Kidney (tissue), 14 donors: ENCODE results near the gene NDUFS6. TPM values are rescaled to one million over a fixed set of nuclear protein-coding genes. Genes with fewer than 3 reads are reported as not detected.

Source experiments
- DNase-seq, 5 donors: peaks; one replicate each; pipeline ENCODE4 v3.0.0-alpha.2; 2013 to 2020
- FAIRE-seq: peaks from 2 replicates; lab custom pipeline; 2012; peaks lifted over from hg19 to GRCh38; lab: Jason Lieb, UNC
- H3K27ac ChIP-seq, 2 donors: one replicate each; pipeline ENCODE4 v1.7.0; 2013; ENCODE audit warnings: low read depth in 2 of 2, low read length in 2 of 2, inconsistent platforms in 1 of 2
- H3K27me3 ChIP-seq: one replicate; pipeline ENCODE4 v1.7.1; 2013; ENCODE audit warnings: low read length, inconsistent platforms; ENCODE audit not compliant: control insufficient read depth, insufficient read depth
- H3K36me3 ChIP-seq, 3 donors: one replicate each; pipeline versions ENCODE4 v1.7.0 to v1.7.1; 2013; ENCODE audit warnings: low read length in 3 of 3, control low read depth in 1 of 3, inconsistent platforms in 1 of 3; ENCODE audit not compliant: insufficient read depth in 3 of 3, control insufficient read depth in 2 of 3
- H3K4me1 ChIP-seq, 3 donors: one replicate each; pipeline versions ENCODE4 v1.7.0 to v1.7.1; 2013; ENCODE audit warnings: low read length in 3 of 3, inconsistent platforms in 1 of 3, low read depth in 1 of 3; ENCODE audit not compliant: control insufficient read depth in 2 of 3, insufficient read depth in 2 of 3
- H3K4me3 ChIP-seq, 3 donors: one replicate each; pipeline versions ENCODE4 v1.7.0 to v1.8.1; 2013; ENCODE audit warnings: low read length in 3 of 3, control low read depth in 1 of 3, inconsistent platforms in 1 of 3
- H3K9ac ChIP-seq, 3 donors: one replicate each; pipeline versions ENCODE4 v1.7.0 to v1.7.1; 2013; ENCODE audit warnings: low read length in 3 of 3, control low read depth in 1 of 3, inconsistent platforms in 1 of 3
- H3K9me3 ChIP-seq, 3 donors: one replicate each; pipeline versions ENCODE4 v1.7.0 to v1.7.1; 2013; ENCODE audit warnings: low read length in 3 of 3, control low read depth in 1 of 3, inconsistent platforms in 1 of 3; ENCODE audit not compliant: control insufficient read depth in 2 of 3, insufficient read depth in 1 of 3
- intact Hi-C: fragments of 100-400 bp; cut with DNase I; formaldehyde crosslinking; loops from one replicate; pipeline ENCODE4 v1.11.1; 2022
- polyA plus RNA-seq: library from polyadenylated mRNA; stranded (reverse); fragments of 350-450 nt; fragmentation: Illumina TruSeq; extraction: RNeasy Lipid Tissue Mini Kit (QIAGEN cat#74804); gene quantifications from one replicate; pipeline ENCODE4 v1.2.3, GENCODE V29; 2014; ENCODE audit warnings: low read depth, low replicate concordance; ENCODE audit not compliant: insufficient read depth
- total RNA-seq: library from RNA; stranded (reverse); fragmentation: NEBNext Ultra II Directional; extraction: Animal tissue kit (Norgen Biotek cat#: 25700); gene quantifications from one replicate; pipeline ENCODE4 v1.2.1, GENCODE V29; 2021
- TF ChIP-seq, protein P1 (sequence below): IDR thresholded peaks from 3 replicates; pipeline ENCODE4 v1.5.1; 2012; ENCODE audit warnings: mild to moderate bottlenecking, moderate library complexity, borderline replicate concordance; ENCODE audit not compliant: insufficient read depth; ENCODE audit errors: extremely low read depth
- donor health status: control.
- donor health status: control.
- donor health status: control.
- donor health status: control.
- donor health status: control.
- donor health status: DM: yes; HTN: yes; CAD: no.
- donor health status: Normal renal cell carcinoma (clear cell type).

Gene NDUFS6
- total and polyA plus RNA-seq, 2 donors from 2014 or later, result 31.1 to 164 TPM

DNA sequence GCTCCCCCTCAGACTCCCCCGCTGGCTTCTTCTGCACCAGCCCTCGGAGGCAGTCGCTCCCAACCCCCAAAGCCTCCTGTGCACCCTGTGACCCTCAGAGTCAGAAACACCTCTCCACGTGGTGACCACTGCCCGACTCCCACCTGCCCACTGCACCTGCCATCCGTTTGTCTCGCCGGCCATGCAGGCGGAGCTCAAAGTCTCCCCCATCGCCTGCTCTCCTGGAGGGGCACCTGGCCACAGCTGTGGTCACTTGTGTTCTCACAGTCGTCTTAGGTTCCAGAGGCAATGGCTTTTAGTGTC, 39.8 kb upstream of the NDUFS6 start:
- DNase-seq (peak in 1 of 5 donors; percentile 43), FAIRE-seq (no peak)
- intact Hi-C loops, result no loop called here
- no peaks in the 10 kb centered on the region for H3K4me1 ChIP-seq
- H3K4me3 ChIP-seq, result no peak overlapping the region
- no peak overlapping the region for H3K27ac ChIP-seq
- H3K9me3 ChIP-seq, result no peaks in the 10 kb centered on the region
- H3K36me3 ChIP-seq, result no peaks in the 10 kb centered on the region
- no peak overlapping the region for H3K9ac ChIP-seq
- TF ChIP-seq, protein P1, sequence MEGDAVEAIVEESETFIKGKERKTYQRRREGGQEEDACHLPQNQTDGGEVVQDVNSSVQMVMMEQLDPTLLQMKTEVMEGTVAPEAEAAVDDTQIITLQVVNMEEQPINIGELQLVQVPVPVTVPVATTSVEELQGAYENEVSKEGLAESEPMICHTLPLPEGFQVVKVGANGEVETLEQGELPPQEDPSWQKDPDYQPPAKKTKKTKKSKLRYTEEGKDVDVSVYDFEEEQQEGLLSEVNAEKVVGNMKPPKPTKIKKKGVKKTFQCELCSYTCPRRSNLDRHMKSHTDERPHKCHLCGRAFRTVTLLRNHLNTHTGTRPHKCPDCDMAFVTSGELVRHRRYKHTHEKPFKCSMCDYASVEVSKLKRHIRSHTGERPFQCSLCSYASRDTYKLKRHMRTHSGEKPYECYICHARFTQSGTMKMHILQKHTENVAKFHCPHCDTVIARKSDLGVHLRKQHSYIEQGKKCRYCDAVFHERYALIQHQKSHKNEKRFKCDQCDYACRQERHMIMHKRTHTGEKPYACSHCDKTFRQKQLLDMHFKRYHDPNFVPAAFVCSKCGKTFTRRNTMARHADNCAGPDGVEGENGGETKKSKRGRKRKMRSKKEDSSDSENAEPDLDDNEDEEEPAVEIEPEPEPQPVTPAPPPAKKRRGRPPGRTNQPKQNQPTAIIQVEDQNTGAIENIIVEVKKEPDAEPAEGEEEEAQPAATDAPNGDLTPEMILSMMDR, result no peak
- H3K27me3 ChIP-seq, result peaks cover 3% of the 10 kb centered on the region

DNA sequence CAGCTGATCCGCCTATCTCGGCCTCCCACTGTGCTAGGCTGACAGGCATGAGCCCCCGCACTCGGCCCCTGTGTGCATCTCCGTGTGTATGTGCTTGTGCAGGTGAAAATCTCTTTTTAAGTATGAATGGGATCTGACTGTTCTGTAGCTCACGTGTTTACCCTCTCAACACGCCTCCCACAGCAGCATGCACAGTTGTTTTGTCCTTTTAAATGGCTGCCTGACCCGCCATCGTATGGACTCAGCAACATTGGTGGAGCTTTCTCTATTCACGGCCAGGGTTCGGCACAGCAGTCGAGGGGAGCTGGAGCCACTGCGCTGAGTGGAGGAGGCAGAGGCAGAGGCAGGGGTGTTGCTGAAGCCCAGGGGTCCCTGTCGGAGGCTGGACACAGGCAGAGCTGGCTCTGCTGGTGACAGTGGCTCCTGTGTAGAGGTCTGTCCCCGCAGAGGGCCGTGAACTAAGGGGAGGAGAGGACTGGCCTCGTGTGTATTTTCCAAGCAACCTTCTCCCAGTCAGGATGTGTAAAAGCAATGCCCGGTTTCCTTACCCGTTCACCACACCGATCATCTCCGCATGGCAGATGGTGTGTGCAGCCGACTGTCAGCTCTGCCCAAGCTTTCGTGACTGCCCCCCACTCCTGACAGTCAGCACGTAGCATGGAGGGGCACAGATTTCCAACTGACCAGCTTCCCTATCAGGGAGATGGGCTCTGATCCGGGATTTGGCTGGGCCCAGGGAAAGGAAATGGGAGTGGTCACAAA, 38.9 kb upstream of the NDUFS6 start:
- Histone ChIP-seq H3K9me3 (no peaks in the 10 kb centered on the region), H3K9ac (no peak overlapping the region), H3K27me3 (peaks cover 3% of the 10 kb centered on the region), H3K4me1 (no peaks in the 10 kb centered on the region), H3K36me3 (no peaks in the 10 kb centered on the region), H3K27ac (no peak overlapping the region), H3K4me3 (no peak overlapping the region)
- TF ChIP-seq, protein P1, result no peak
- FAIRE-seq (no peak), DNase-seq (peak in 2 of 5 donors; percentile 6 to 51)
- intact Hi-C loops, result no loop called here

DNA sequence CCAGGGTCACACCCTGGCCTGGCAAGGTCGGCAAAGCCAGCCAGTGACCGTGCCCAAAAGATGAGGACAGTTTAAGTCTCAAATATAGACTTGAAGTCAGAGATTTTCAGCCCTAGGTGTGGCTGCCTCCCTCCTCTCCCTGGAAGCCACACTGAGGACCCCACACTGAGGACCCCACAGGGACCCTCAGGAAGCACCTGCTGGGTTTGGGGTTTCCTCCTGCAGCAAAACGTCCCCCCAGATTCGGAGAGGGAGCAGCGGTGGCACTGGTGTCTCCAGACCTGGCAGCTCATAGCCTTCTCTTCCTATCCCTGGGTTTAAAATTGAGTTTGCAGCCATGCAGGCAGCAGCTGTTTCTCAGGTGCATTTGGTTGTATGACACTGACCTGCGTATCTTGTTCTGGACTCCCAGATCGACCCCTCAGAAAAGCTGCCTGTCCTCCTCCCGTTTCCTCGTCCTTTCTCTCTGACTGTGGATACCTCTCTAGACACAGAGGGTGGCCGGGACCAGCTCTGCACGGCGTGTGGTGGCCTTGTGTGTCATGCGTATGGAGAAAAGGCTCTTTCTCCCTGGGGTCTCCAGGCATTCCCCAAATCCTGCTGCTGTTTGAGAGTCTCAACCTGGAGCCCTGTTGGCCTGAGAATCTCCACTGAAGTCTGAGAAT, 38.2 kb upstream of the NDUFS6 start:
- no peak for FAIRE-seq

More for the DNA sequence above, 38.2 kb upstream of the NDUFS6 start:
- peaks cover 3% of the 10 kb centered on the region for H3K27me3 ChIP-seq
- no peaks in the 10 kb centered on the region for H3K4me1 ChIP-seq
- H3K9ac ChIP-seq, result no peak overlapping the region
- TF ChIP-seq, protein P1, result no peak
- H3K4me3 ChIP-seq, result no peak overlapping the region
- H3K9me3 ChIP-seq, result no peaks in the 10 kb centered on the region
- no peak overlapping the region for H3K27ac ChIP-seq
- intact Hi-C loops, result no loop called here
- no peaks in the 10 kb centered on the region for H3K36me3 ChIP-seq
- peak in 3 of 5 donors; percentile 5 to 43 (median 28) for DNase-seq
